Activated CD8-positive, alpha-beta memory T cell treated with anti-CD3 and anti-CD28 coated beads, Interleukin-2, amount 50 U/mL, for 1 hour (primary cell): Measurements from ENCODE around the gene CRIM1.

Experiments used
- DNase-seq: peaks from one replicate; pipeline ENCODE4 v3.0.0-alpha.2; 2020; ENCODE audit errors: extremely low read depth

CRIM1 gene

GRCh38 chr2:36482576-36483214 lies 127.1 kb downstream of the CRIM1 start:
- no peak for DNase-seq

- no peak for DNase-seq
These were observed 127.7 kb downstream of the CRIM1 start for GRCh38 chr2:36483290-36483689.

- no peak for DNase-seq
These were observed 128.9 kb downstream of the CRIM1 start for GRCh38 chr2:36484454-36484853.

GRCh38 chr2:36485521-36485920 lies 129.9 kb downstream of the CRIM1 start:
- no peak for DNase-seq

DNA sequence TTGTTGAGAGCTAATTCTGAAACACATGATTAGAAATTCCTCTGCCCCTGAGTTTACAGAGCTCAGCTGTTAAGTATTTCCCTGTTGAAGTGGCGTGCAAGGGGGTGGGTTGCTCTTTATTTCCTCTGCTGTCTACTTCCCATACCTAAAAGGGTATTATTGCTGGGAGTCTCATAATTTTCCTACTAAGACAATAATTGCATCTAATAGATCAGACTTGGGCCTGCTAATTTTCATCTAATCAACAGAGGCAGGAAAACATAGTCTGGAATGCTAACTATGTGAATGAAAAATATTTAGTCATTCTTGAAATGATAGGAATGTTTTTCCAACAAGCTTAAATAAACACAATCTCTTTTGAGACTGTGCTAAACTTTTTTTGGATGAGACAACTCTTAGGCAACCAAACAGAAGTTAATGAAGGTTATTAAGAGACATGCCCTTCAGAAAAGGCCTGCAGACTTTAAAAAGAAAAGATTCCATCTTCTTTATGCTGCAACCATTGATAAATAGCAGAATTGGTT lies 131.0 kb downstream of the CRIM1 start:
- DNase-seq, result no peak

DNA sequence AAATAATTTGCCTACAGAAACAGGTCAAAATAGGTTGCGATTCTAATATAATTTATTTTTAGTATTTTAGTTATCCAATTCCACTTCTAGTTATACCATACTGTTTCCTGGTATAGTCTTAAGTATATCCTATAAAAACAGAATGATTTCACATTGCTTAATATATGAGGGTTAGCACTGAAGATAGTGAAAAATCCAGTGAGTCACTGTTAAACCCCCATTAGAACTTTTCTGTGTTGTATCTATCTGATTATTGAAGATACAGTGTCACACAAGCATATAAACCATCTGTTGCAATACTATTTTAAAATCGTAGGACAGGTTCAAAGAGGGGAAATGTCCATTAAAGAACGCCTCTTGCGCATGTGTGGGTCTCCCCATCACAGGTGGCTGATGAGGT lies 132.4 kb downstream of the CRIM1 start:
- no peak for DNase-seq

GRCh38 chr2:36489281-36489680 lies 133.7 kb downstream of the CRIM1 start:
- DNase-seq, result no peak

- DNase-seq, result no peak
These were observed 135.2 kb downstream of the CRIM1 start for GRCh38 chr2:36490749-36491148.

DNA sequence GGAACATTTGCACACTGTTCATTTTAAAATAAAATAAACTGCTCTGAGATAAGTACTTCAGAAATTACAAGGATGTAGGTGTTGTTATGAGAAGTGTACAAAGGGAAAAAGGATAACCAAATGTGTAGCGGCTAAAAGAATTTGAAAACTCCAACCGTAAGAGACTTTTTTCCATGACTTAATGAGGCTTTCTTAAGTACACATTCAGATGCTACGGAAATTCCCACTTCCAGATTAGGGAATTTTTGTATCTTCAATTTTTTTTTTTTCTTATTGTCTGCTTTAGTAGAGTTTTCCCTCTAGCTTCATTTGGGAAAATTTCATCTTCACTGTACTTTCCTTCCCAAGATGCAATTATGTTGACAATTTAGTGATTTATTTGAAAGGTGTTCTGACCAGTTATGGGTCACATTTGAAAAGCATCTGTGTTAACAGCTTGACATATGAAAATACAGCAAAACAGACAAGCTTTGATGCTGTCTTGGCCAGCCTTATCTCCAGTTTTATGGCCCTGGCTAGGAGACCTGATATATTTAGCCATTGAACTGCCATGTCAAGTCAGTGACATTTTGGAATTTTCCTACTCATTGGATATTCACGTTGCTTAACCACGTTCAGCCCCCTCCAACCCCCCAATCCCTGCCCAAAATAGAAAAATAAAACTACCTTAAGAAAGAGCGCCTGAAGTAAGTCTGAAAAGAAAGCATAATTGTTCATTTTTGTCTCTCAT lies 136.8 kb downstream of the CRIM1 start:
- DNase-seq, result no peak

- no peak for DNase-seq
These were observed 137.7 kb downstream of the CRIM1 start for GRCh38 chr2:36493306-36493705.

- DNase-seq, result no peak
These were observed 142.1 kb downstream of the CRIM1 start for GRCh38 chr2:36497570-36498163.

DNA sequence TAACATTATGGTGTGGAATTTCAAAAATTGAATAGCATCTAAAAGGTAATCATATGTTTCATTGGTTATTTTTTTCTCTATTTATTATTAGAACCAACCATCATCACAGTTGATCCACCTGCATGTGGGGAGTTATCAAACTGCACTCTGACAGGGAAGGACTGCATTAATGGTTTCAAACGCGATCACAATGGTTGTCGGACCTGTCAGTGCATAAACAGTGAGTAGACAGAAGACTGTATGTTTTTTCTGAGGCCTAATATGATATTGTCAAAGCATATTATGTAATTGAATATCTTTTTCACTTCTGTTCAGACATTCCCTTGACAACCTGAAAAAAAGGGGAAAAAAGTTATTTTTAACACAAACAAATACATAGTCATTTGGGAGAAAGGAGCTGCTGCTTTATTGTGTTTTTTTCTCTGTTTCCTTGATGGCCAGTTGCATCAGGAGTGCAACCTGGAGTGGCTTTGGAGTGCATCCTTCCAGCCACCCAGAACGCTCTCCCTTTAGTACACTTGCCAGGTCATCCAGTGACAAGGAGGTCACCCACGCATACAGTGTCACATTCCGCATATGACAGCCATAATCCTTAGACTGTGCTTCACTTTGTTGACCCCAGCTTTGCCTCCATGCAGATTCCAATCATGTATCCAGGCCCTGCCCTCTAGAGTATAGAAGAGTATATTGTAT lies 143.7 kb downstream of the CRIM1 start:
- DNase-seq, result no peak

DNA sequence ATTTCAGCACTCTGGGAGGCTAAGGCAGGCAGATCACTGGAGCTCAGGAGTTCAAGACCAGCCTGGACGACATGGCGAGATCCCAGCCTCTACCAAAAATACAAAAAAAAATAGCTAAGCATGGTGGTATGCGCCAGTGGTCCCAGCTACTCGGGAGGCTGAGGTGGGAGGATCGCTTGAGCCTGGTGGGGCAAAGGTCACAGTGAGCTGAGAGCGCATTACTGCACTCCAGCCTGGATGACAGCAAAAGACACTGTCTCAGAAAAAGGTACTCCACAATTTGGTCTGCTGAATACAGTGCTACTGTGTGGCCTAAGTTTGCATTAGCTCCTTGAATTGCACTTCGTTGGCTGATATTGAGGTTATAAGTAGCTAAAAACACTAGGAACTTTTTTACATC lies 144.5 kb downstream of the CRIM1 start:
- DNase-seq, result no peak

DNA sequence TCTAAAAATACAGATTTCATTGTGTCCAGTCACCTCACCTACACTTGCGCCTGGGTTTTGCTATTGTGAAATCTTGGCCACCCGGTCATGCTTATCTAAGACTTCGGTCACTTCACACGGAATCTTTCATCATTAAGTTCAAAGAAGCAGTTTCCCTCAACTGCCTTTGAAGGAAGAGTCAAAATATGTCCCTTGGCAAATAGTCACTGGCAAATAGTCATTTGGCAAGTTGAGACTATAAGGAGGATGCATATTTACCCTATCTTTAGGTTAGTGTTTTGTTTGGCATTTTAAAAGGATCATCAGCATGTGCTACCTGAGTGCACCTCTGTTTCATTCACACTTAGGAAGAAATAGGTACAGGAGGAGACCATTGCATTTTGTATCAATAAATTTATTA lies 146.5 kb downstream of the CRIM1 start:
- no peak for DNase-seq

DNA sequence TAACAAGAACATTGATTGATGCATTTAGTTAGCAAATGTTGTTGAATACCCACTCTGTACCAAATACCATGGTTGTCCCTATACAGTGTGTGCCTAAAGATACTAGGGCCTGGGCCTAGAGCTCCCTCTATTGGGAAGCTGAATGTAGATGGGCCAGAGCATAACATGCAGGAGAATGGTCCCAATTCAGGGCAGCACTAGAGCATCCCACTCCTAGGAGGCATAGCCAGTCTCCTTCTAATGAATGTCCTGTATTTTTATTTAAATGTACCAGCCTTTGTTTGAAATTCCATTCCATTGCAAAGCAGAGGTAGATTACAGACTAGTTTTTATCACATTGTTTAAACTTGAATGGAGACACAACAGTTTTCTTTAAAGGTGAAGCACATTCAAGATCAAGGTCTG lies 151.8 kb downstream of the CRIM1 start:
- DNase-seq, result no peak

DNA sequence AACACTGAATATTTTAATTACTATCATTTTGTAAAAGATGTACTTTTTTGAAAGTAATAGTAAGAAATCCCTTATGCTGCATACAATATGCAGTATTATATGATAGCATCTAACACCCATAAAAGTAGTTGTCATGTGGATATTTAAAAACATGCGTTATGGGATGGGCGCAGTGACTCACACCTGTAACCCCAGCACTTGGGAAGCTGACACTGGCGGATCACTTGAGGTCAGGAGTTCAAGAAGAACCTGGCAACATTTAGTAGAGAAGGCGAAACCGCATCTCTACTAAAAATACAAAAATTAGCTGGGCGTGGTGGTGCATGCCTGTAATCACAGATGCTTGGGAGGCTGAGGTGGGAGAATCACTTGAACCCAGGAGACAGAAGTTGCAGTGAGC lies 153.5 kb downstream of the CRIM1 start:
- no peak for DNase-seq

- DNase-seq, result no peak
These were observed 156.5 kb downstream of the CRIM1 start for GRCh38 chr2:36511858-36512603.

- no peak for DNase-seq
These were observed 157.1 kb downstream of the CRIM1 start for GRCh38 chr2:36512705-36513104.

DNA sequence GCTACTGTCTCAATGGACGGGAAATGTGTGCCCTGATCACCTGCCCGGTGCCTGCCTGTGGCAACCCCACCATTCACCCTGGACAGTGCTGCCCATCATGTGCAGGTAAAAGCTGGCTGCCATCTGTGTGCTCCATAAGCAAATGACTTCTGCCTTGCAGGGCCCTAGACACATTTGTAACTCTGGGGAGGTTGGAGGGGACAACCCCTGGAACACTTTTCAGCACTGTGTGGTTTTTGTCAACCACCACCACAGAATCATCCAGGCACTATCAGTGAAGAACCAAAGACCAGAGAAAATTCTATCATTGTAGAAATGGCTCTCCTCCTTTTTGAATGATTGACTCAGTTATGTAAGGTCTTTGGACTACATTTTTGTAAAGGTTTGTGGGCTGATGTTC lies 158.1 kb downstream of the CRIM1 start:
- DNase-seq, result no peak

- DNase-seq, result no peak
These were observed 160.0 kb downstream of the CRIM1 start for GRCh38 chr2:36515538-36515937.

GRCh38 chr2:36516136-36516870 lies 160.7 kb downstream of the CRIM1 start:
- DNase-seq, result no peak
